Ramos (cell line): ENCODE results near the gene SYNCRIP.
"Not testable (repeated sequence)": the region's sequence is repeated elsewhere in the genome, so short reads cannot be mapped to it uniquely, and the experiment has no call there.

ENCODE experiments used
- in situ Hi-C: fragments of 300-500 bp; cut with MboI; formaldehyde crosslinking; loops from one replicate; pipeline ENCODE4 v1.14.3; 2022; ENCODE audit warnings: low sequenced_read_pairs; ENCODE audit not compliant: unreplicated experiment

SYNCRIP gene

GRCh38 chr6:85642774-85643536, at the start of gene SYNCRIP:
Gene SYNCRIP (minus strand): TSS chr6:85642886. CDS start chr6:85641439, 1,447 bp downstream.
- in situ Hi-C loops = no loop called here

- in situ Hi-C loops = no loop called here
Measured at GRCh38 chr6:85691478-85691877, 48.8 kb upstream of the SYNCRIP start.

GRCh38 chr6:85690071-85690470, 47.4 kb upstream of the SYNCRIP start:
- in situ Hi-C loops = no loop called here

- in situ Hi-C loops = no loop called here
Measured at GRCh38 chr6:85685713-85686112, 43.0 kb upstream of the SYNCRIP start.

GRCh38 chr6:85684809-85685171, 42.1 kb upstream of the SYNCRIP start:
- in situ Hi-C loops = no loop called here

GRCh38 chr6:85684133-85684808, 41.6 kb upstream of the SYNCRIP start:
- in situ Hi-C loops = no loop called here

- in situ Hi-C loops = not testable (repeated sequence)
Measured at GRCh38 chr6:85681899-85682298, 39.2 kb upstream of the SYNCRIP start.

GRCh38 chr6:85680388-85680787, 37.7 kb upstream of the SYNCRIP start:
- in situ Hi-C loops = no loop called here

GRCh38 chr6:85679445-85680123, 36.9 kb upstream of the SYNCRIP start:
- in situ Hi-C loops = no loop called here

GRCh38 chr6:85678602-85679444, 36.1 kb upstream of the SYNCRIP start:
- in situ Hi-C loops = no loop called here

GRCh38 chr6:85678026-85678601, 35.4 kb upstream of the SYNCRIP start:
- in situ Hi-C loops = no loop called here

- in situ Hi-C loops = no loop called here
Measured at GRCh38 chr6:85677234-85677956, 34.7 kb upstream of the SYNCRIP start.

- in situ Hi-C loops = no loop called here
Measured at GRCh38 chr6:85676086-85676729, 33.5 kb upstream of the SYNCRIP start.

GRCh38 chr6:85675030-85675819, 32.5 kb upstream of the SYNCRIP start:
- in situ Hi-C loops = no loop called here

GRCh38 chr6:85674604-85675003, 31.9 kb upstream of the SYNCRIP start:
- in situ Hi-C loops = no loop called here

GRCh38 chr6:85673198-85674139, 30.8 kb upstream of the SYNCRIP start:
- in situ Hi-C loops = no loop called here

GRCh38 chr6:85672623-85673022, 29.9 kb upstream of the SYNCRIP start:
- in situ Hi-C loops = no loop called here
